Stimulated activated CD4-positive, alpha-beta T cell treated with anti-CD3 and anti-CD28 coated beads, Interleukin-2, amount 100 ng/mL, for 4 hours (primary cell): ENCODE data around the gene PCSK4.
"Not testable (repeated sequence)": the region's sequence is repeated elsewhere in the genome, so short reads cannot be mapped to it uniquely, and the experiment has no call there.

Experiments used
- DNase-seq: peaks from one replicate; pipeline ENCODE4 v3.0.0-alpha.2; 2020; ENCODE audit warnings: low read depth

PCSK4 gene

DNA sequence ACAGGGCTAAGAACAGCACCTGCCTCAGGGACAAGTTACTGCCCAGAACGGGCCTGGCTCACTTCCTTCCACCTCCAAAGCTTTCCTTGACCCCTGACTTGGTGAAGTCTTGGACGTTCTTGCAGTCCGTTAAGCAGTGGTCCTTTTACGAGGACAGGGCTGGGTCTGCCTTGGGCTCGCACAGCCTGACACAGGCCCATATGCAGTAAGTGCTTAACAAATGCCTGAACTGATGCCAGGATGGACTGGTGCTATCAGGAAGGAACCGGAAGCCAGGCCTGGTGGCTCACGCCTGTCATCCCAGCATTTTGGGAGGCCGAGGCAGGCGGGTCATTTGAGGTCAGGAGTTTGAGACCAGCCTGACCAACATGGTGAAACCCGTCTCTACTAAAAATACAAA lies 31.9 kb upstream of the PCSK4 start:
- no peak for DNase-seq

DNA sequence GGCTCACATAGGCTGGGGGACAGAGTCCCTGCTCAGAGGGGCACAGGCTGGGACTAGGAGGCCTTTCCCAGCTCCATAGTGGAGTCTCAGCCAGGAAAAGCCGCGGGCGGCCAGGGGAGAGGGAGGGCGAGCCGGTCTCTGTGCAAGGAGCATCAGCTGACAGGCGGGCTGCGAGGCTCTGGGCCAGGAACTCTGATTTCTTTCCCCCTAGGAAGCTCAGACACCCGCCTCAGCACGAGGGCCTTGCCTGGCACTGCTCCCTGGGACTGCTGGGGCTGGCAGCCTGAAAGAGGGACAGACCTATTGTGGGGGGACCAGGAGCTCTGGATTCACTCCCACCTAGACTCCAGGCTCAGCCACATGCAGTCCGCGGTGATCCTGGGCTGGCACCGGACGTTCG lies 31.5 kb upstream of the PCSK4 start:
- no peak for DNase-seq

GRCh38 chr19:1520203-1520780 lies 30.1 kb upstream of the PCSK4 start:
- DNase-seq: no peak

GRCh38 chr19:1519802-1520201 lies 29.7 kb upstream of the PCSK4 start:
- not testable (repeated sequence) for DNase-seq

GRCh38 chr19:1518471-1518870 lies 28.3 kb upstream of the PCSK4 start:
- DNase-seq: no peak

GRCh38 chr19:1516395-1516753 lies 26.2 kb upstream of the PCSK4 start:
- DNase-seq: no peak

- DNase-seq: no peak
Observed at GRCh38 chr19:1514986-1515721, 25.0 kb upstream of the PCSK4 start.

DNA sequence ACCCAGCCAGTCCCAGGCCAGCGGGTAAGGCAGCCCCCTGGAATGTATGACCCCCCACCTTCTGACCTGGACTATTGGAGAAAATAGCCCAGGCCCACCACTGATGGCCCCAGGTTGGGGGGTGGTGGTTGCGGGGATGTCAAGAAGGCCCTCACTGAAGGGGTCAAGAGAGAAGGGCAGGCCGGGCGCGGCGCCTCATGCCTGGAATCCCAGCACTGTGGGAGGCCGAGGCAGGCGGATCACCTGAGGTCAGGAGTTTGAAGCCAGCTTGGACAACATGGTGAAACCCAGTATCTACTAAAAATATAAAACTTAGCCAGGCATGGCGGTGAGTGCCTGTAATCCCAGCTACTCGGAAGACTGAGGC lies 24.1 kb upstream of the PCSK4 start:
- DNase-seq: no peak

DNA sequence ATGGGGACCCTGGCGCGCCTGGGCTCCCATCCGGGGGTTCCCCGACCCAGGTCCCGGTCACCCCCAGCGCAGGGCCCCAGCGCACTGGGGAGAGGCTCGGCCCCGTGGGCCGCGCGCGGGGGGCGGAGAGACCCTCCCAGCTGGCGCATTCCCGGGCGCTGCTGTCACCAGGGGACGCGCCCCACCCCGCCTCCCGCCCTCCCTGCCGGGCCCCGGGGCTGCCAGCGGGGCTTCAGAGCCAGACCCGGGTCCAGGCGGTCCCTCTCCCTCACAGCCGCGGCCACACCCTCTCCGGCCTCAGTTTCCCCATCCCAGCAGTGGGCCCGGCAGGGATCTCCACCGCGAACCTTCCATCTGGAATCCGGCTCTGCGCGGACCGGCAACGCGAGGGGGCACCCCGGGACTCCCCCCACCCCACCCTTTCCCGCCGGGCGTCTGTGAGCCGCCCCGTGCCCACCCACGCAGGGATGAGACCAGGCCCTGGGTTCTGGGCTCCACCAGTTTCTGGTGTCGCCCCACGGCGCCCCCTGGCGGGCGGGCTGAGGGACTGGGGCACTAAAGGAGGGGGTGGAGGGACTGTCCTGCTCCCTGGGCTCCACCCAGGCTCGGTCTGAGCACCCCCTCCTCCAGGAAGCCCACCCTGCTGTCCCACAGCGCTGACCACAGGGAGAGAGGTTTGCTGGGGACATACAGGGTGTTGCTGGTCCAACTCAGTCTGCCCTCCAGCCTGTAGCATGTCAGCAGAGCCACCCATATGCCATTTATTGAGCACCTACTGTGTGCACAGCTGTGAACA lies 23.5 kb upstream of the PCSK4 start:
- peak; percentile 62 for DNase-seq

DNA sequence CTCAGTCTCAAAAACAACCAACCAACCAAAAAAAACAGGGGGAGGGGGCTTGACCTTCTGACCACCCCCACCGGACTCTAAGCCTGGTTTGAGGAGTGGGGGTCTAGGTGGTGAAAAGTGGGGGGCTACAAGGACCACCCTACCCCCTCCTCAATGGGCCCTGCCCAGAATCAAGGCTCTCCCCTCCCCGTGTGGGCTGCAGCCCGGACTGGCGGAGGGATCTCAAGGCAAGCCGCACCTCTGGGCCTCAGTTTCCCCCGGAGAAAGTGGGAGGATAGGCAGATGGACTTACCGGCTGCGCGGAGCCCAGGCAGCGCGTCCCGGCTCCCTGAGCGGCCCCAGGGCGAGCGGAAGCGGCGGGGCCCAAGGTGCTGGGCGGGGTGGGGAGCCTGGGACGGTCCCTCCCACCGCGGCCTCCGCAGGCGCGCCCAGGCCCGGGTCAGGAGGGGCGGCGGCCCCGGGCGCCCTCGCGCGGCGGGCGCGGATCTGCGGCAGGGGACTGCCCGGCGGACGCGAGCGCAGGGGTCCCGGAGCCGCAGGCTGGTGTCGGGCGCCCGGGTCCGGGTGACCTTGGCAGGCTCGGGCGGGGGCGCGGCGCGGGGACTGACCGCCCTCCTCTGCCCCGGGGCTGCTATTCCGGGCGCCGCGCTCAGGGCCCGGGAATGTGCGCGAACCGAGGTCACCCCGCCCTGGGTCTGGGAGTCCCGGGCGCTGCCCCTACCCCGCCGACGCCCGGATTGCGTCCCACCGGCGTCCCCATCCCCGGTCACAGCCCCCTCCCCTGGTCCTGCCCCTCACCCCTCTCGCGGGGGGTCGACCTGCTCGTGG lies 22.7 kb upstream of the PCSK4 start, which contains the start of gene ADAMTSL5:
TSS of gene ADAMTSL5 (minus strand) at position 349 of the 828 bp plus-strand sequence. CDS start 2,076 bp downstream, outside the sequence.
- peak; percentile 52 for DNase-seq

GRCh38 chr19:1511318-1512317 lies 21.5 kb upstream of the PCSK4 start:
- no peak for DNase-seq

DNA sequence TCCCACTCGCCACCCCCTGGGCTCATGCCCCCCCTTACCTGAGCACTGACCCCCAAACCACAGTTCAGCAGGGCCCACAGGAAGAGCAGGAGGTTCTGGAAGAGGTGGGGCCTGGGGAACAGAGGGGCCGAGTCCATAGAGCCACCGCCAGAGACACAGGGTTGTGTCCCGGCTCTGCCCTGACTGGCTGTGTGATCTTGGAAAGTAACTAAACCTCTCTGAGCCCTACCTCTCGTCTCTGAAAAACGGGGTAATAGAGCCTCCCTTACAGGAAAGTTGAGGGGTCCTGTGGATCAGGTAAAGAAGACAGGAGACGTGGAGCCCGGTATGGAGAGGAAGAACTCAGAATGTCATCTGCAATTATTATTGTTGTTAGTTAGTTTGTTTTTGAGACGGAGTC lies 20.7 kb upstream of the PCSK4 start:
- no peak for DNase-seq

- no peak for DNase-seq
Observed at GRCh38 chr19:1510442-1510806, 20.3 kb upstream of the PCSK4 start.

DNA sequence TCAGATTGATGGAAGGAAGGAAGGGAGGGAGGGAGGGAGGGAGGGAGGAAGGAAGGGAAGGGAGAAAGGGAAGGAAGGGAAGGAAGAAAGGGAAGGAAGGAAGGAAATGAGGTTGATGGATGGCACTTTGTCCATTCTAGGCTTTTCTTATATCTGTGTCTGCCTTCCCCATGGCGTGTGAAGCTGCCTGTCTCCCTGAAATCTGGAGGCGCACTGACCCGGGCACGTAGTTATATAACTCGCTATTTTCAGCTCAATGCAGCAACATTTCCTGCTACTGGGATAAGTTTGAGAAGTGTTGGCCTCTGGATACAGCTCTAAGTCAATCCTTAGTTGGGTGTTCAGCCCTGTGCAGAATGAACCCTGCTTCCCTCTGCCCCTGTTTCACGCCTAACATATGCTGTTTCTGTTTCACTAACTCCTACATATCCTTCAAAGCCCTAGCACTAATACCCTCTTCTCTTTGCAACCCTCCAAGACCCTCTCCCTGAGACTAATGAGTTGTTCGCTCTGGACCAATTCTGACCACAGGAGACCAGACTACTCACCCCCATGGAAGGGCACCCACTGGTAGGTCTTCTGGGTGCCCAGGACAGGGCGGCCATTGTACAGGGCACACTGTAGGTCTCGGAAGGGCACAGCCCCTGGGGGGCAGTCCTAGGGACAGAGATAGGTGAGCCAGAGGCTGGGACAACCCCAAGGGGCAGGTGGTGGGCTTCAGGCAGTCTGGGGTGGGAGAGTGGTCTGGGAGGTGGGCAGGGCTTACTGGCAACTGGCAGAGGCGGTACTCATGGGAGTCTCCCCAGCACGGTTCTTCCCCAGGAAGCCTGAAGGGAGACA lies 19.7 kb upstream of the PCSK4 start:
- no peak for DNase-seq

DNA sequence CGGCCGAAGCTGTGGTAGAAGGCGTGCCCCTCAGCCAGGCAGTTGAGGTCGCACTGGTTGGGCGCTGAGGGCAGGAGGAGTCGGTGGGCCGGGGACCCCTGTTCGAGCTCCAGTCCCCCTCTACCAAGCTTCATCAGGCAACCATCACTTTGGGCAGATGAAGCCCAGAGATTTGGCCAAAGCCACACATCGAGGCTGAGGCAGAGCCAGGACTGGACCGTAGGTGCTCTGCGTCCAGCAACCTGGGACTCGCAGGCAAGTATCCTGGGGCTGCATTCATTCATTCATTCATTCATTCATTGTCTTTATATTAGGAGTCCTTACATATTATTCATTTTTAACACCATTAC lies 18.3 kb upstream of the PCSK4 start:
- DNase-seq: no peak

- DNase-seq: peak; percentile 90
Observed at GRCh38 chr19:1507763-1508506, 17.8 kb upstream of the PCSK4 start.

DNA sequence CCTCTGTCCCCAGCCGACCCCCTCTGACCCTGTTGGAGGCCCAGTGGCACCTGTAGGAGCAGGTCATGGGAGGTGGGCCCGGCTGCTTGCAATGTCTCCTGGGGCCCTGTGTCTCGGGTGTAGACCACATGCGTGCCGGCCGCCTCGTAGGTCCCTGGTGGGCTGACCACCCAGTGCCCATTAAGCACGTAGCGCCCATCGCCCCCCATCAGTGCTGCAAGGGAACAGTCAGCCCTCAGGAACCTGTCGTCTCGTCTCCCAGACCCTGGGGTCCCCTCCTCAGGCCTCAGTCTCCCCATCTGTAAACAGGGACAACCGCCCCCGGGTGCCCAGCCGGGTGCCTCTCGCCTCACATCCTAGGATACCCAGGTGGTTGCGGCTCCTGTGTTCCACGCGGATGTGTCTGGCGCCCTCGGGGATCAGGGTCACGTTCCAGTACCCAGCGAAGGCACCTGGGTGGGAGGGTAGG lies 17.1 kb upstream of the PCSK4 start:
- no peak for DNase-seq

DNA sequence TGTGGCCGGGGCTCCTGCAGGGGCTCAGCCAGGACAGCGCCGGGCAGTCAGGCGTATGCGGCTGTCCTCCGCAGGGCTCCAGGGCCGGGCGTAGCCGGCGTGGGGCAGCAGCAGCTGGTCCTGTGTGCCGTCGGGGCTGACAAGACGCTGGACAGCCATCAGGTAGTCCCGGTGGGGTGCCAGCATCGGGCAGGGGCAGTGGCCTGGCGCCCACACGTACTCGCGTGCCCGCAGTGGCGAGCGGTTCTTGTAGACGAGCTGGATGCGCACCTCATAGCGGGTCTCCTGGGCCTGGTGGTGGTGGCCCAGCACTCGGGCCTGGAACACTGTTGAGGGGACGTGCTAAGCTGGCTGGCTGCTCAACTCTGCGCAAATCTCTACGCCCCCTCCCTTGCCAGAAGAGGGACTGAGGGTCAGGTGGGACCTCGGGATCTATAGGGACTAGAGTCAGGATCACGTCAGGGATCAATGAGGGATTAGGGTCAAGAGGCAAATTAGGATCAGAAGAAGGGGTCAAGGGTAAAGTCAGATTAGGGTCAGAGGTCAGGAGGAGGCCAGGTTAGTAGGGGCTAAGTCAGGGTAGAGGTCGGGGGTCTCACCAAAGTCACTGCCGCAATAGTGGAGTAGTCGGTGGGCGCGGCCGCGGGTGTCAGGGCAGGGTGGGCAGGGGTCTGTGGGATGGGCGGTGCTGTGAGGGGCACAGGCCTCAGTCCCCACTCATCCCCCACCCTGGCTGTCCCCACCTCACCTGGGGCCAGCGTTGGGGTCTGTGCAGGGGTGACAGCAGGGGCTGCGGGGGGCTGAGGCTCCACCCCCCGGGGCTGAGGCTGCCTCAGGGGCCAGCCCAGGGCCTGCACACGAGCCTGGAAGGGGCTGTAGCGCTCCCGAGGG lies 16.1 kb upstream of the PCSK4 start:
- no peak for DNase-seq
